ENCODE results near the gene TFAP2A. TPM values are rescaled to one million over a fixed set of nuclear protein-coding genes. Genes with fewer than 3 reads are reported as not detected.

TFAP2A gene
- total and polyA plus RNA-seq, 9 donors: 0.10 to 0.67 (median 0.15) TPM; not detected in 1

DNA sequence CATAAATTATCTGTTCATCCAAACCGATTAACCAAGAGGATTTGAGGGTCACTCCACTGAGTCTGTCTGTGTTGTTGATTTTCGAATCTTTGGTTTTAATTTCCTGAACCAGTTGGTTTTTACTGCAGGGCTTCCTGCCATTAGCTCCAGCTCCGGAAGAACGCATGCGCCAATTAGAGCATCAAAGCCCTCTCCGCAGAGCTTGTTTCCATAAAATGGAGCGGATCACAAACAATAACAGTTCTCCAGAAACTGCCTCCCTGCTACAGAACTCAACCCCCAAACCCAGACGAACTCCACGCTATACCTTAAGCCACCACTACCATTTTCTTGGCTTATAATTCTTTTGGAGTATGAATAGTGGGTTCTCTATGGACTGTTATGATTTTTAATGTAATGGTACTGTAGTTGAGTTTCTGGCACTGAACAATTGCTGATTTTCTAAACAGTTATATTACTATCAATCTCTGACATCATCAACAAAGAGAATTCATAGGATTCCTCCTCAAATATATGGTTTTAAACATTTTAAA, 13.8 kb downstream of the TFAP2A start:
- no peak overlapping the region for H3K4me3 ChIP-seq
- no peaks in the 10 kb centered on the region for H3K36me3 ChIP-seq
- no peaks in the 10 kb centered on the region for H3K9me3 ChIP-seq
- H3K27ac ChIP-seq: no peak overlapping the region
- H3K4me1 ChIP-seq (ENCODE audit: insufficient read depth): peaks cover 6% of the 10 kb centered on the region
- TF ChIP-seq EP300 (IDR thresholded peaks at IDR 0.05): no peak
- TF ChIP-seq POLR2A (IDR thresholded peaks at IDR 0.05): no peak
- TF ChIP-seq, protein P1, sequence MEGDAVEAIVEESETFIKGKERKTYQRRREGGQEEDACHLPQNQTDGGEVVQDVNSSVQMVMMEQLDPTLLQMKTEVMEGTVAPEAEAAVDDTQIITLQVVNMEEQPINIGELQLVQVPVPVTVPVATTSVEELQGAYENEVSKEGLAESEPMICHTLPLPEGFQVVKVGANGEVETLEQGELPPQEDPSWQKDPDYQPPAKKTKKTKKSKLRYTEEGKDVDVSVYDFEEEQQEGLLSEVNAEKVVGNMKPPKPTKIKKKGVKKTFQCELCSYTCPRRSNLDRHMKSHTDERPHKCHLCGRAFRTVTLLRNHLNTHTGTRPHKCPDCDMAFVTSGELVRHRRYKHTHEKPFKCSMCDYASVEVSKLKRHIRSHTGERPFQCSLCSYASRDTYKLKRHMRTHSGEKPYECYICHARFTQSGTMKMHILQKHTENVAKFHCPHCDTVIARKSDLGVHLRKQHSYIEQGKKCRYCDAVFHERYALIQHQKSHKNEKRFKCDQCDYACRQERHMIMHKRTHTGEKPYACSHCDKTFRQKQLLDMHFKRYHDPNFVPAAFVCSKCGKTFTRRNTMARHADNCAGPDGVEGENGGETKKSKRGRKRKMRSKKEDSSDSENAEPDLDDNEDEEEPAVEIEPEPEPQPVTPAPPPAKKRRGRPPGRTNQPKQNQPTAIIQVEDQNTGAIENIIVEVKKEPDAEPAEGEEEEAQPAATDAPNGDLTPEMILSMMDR (IDR thresholded peaks at IDR 0.05): no peak
- WGBS, 3 donors: 13 to 16% (median 15%) methylated on average over 9 of the region's 9 CpGs
- DNase-seq: no peak
- H3K27me3 ChIP-seq: no peaks in the 10 kb centered on the region
- intact Hi-C loops (cut with DNase I): no loop called here

DNA sequence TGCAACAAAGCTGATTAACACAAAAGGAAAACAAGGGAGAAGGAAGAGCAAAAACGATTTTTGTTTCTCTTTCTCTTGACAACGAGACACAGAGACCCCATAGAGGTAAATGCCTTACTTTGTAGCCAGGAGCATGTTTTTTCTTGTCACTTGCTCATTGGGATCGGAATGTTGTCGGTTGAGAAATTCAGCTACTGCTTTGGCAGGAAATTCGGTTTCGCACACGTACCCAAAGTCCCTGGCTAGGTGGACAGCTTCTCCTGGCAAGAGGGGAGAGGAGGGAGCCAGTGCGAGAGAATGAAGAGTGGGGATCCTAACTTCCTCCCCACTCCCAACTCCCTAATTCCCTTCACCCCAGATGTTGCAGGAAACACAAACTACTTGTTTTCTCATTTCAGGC, 14.5 kb downstream of the TFAP2A start:
- H3K36me3 ChIP-seq: no peaks in the 10 kb centered on the region
- peaks cover 6% of the 10 kb centered on the region for H3K4me1 ChIP-seq (ENCODE audit: insufficient read depth)
- DNase-seq: no peak
- no peaks in the 10 kb centered on the region for H3K9me3 ChIP-seq
- TF ChIP-seq POLR2A (IDR thresholded peaks at IDR 0.05): no peak
- no peak for TF ChIP-seq EP300 (IDR thresholded peaks at IDR 0.05)
- TF ChIP-seq, protein P1 (IDR thresholded peaks at IDR 0.05): no peak
- intact Hi-C loops (cut with DNase I): no loop called here
- no peak overlapping the region for H3K4me3 ChIP-seq
- H3K27me3 ChIP-seq: no peaks in the 10 kb centered on the region
- no peak overlapping the region for H3K27ac ChIP-seq
- WGBS, 3 donors: 29 to 40% (median 36%) methylated on average over 8 of the region's 8 CpGs

DNA sequence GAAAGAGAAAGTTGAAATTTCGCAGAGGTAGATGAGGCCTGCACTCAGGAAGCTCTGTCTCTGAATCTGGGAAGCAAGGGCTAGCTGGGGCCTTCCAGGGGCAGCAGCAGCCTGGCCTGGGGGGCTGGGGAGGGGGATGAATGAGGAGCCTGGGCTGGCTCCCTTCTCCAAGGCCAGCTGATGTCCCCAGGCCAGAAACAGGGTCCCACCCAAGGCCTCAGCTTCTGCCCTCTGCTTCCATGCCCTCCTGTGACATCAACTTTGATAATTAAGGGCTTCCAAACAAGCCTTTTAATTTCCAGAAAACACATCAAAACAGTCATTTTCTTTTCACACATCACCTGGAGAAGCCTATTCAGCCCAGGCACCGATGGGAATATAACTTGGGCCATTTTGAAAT, 15.4 kb downstream of the TFAP2A start:
- Histone ChIP-seq H3K4me3 (no peak overlapping the region), H3K27ac (no peak overlapping the region), H3K4me1 (ENCODE audit: insufficient read depth) (peaks cover 4% of the 10 kb centered on the region), H3K27me3 (no peaks in the 10 kb centered on the region), H3K9me3 (no peaks in the 10 kb centered on the region), H3K36me3 (no peaks in the 10 kb centered on the region)
- no peak for DNase-seq
- TF ChIP-seq POLR2A (IDR thresholded peaks at IDR 0.05): no peak
- TF ChIP-seq, protein P1 (IDR thresholded peaks at IDR 0.05): no peak
- TF ChIP-seq EP300 (IDR thresholded peaks at IDR 0.05): no peak
- WGBS, 3 donors: 70 to 78% (median 71%) methylated on average over 2 of the region's 2 CpGs
- intact Hi-C loops (cut with DNase I): no loop called here

DNA sequence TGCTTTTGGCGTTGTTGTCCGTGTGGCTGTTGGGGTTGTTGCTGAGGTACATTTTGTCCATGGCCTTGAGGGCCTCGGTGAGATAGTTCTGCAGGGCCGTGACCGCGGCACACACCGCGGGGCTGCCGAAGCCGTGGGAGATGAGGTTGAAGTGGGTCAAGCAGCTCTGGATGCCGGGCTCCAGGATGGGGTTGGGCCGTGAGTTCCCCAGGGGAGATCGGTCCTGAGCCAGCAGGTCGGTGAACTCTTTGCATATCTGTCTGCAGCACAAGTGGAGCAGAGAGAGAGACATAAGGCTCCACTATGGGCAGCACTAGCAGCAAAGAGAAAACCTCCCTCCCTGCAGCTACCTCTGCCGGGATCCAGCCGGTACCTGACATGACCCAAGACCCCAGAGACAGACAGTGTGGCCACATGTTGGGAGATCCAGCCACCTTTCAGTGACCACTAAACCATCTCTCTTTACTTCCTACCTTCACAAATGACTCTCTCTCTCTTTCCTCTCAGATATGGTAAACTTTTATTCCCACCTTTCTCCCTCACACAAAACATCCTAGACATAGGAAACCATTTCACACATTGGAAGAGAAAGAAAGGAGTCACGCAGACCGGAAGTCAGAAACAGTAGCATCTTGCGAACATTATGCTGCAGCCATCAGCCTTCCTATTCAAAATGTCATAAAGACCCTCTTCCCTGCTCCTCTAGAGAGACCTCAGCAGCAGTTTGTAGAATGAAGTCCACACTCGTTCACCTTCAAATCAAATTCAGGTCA, 16.2 kb downstream of the TFAP2A start:
- Histone ChIP-seq H3K9me3 (no peaks in the 10 kb centered on the region), H3K4me1 (ENCODE audit: insufficient read depth) (peaks cover 2% of the 10 kb centered on the region), H3K4me3 (no peak overlapping the region), H3K27ac (no peak overlapping the region), H3K27me3 (no peaks in the 10 kb centered on the region), H3K36me3 (no peaks in the 10 kb centered on the region)
- no peak for DNase-seq
- TF ChIP-seq, protein P1 (IDR thresholded peaks at IDR 0.05): no peak
- TF ChIP-seq POLR2A (IDR thresholded peaks at IDR 0.05) (no peak), EP300 (IDR thresholded peaks at IDR 0.05) (no peak)
- intact Hi-C loops (cut with DNase I): no loop called here
- 18 to 26% (median 24%) methylated on average over 20 of the region's 20 CpGs for WGBS, 3 donors

Measured in ovary (tissue), 9 donors.